Gastroesophageal sphincter (tissue), 4 donors: ENCODE results near the gene DYNLT2B. TPM values are rescaled to one million over a fixed set of nuclear protein-coding genes. Genes with fewer than 3 reads are reported as not detected.

Experiments
- ATAC-seq: fragments of 150-250 bp; one replicate; pipeline ENCODE4 v1.9.1; 2016; ENCODE audit warnings: mild to moderate bottlenecking, moderate library complexity
- H3K27ac ChIP-seq, 4 donors: fragments of 200-600 bp; sonication (generic) in 3 of 4; 1 replicate in 3 of 4; 2 replicates in 1 of 4; pipeline ENCODE4 v1.5.1; 2016 to 2019
- H3K27me3 ChIP-seq: fragments of 200-600 bp; sonication (generic); one replicate; pipeline ENCODE4 v1.5.1; 2019
- H3K36me3 ChIP-seq, 2 donors: fragments of 200-600 bp; sonication (generic); one replicate each; pipeline ENCODE4 v1.5.1; 2019; ENCODE audit warnings: control low read depth in 1 of 2
- H3K4me1 ChIP-seq, 3 donors: fragments of 200-600 bp; sonication (generic); 1 replicate in 2 of 3; 2 replicates in 1 of 3; pipeline ENCODE4 v1.5.1; 2016 to 2019; ENCODE audit warnings: control low read depth in 2 of 3
- H3K4me3 ChIP-seq, 2 donors: fragments of 200-600 bp; sonication (generic); one replicate each; pipeline ENCODE4 v1.5.1; 2019; ENCODE audit warnings: mild to moderate bottlenecking in 1 of 2, moderate library complexity in 1 of 2
- H3K9me3 ChIP-seq, 3 donors: fragments of 200-600 bp; sonication (generic); one replicate each; pipeline ENCODE4 v1.5.1; 2017 to 2019; ENCODE audit warnings: control low read depth in 2 of 3
- EP300 ChIP-seq: sonication (generic); formaldehyde crosslinking; IDR thresholded peaks from one replicate; pipeline ENCODE4 v1.6.1; 2017; ENCODE audit warnings: antibody characterized with exemption, mild to moderate bottlenecking
- POLR2A ChIP-seq, 2 donors: fragments of 450-650 bp; IDR thresholded peaks; one replicate each; pipeline ENCODE4 v1.6.1; 2017; ENCODE audit warnings: antibody characterized with exemption in 2 of 2, mild to moderate bottlenecking in 2 of 2, moderate library complexity in 1 of 2
- POLR2AphosphoS5 ChIP-seq: sonication (generic); formaldehyde crosslinking; IDR thresholded peaks from one replicate; pipeline ENCODE4 v1.6.1; 2017; ENCODE audit warnings: antibody characterized with exemption
- WGBS, 2 donors: methylation state at CpG; one replicate each; pipeline ENCODE4 v1.1.5; 2018; ENCODE audit warnings: low coverage in 1 of 2; 5-methylcytosine and 5-hydroxymethylcytosine counted together
- total RNA-seq, 4 donors: library from RNA; depleted of rRNA; stranded (reverse); fragments of >200 nt; gene quantifications; one replicate each; pipeline ENCODE4 v1.1.0, GENCODE V29; 2016
- TF ChIP-seq, protein P1 (sequence below), 4 experiments: fragments of 200-600 bp in 2 of 4; fragments of 450-650 bp in 2 of 4; sonication (generic) in 1 of 4; IDR thresholded peaks; one replicate each; pipeline ENCODE4 v1.5.1; 2017 to 2019; ENCODE audit warnings: antibody characterized with exemption in 4 of 4, mild to moderate bottlenecking in 2 of 4, moderate library complexity in 2 of 4

The DYNLT2B gene
- total RNA-seq, 4 donors from 2014 or later: 9.2 to 18.7 (median 10.8) TPM

DNA sequence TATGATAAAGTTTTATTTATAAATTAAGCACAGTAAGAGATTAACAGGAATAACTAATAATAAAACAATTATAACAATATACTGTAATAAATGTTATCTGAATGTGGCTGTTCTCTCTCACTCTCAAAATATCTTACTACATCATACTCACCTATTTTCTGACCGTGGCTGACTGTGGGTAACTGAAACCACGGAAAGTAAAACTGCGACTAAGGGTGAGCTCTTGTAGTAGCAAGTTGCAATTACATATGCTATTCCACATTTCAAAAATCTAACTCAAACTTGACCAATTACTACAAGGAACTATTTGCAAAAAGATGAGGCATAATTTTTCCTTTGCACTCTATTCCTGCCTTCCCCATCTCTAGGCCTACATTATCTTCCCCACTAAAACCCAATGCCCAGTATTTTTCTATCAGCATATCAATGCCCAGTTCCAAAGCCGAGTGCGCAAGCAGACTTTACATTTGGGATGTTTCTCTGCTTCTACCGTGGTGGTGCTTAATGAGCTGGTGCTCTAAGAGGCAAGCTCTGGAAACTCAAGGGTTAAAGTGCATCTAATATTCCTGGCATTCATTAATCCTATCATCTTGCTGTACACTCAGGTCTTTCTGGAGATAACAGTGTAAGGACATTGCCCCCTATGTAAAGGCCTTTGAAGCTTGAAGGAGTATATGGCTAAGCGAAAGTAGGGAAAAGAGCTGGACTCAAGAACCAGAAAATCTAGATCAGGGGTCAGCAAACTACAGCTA lies 37.2 kb downstream of the DYNLT2B start:
- H3K27me3 ChIP-seq: no peaks in the 10 kb centered on the region
- no peak for TF ChIP-seq EP300
- TF ChIP-seq POLR2AphosphoS5: no peak
- TF ChIP-seq POLR2A (IDR thresholded peaks at IDR 0.05): no peak
- TF ChIP-seq, protein P1, sequence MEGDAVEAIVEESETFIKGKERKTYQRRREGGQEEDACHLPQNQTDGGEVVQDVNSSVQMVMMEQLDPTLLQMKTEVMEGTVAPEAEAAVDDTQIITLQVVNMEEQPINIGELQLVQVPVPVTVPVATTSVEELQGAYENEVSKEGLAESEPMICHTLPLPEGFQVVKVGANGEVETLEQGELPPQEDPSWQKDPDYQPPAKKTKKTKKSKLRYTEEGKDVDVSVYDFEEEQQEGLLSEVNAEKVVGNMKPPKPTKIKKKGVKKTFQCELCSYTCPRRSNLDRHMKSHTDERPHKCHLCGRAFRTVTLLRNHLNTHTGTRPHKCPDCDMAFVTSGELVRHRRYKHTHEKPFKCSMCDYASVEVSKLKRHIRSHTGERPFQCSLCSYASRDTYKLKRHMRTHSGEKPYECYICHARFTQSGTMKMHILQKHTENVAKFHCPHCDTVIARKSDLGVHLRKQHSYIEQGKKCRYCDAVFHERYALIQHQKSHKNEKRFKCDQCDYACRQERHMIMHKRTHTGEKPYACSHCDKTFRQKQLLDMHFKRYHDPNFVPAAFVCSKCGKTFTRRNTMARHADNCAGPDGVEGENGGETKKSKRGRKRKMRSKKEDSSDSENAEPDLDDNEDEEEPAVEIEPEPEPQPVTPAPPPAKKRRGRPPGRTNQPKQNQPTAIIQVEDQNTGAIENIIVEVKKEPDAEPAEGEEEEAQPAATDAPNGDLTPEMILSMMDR (IDR thresholded peaks at IDR 0.05): no peak
- H3K9me3 ChIP-seq: no peaks in the 10 kb centered on the region
- ATAC-seq: no peak
- WGBS, 2 donors: 73 to 85% methylated on average over 4 to 7 of the region's 7 CpGs
- peaks cover 0 to 59% (median 16%) of the 10 kb centered on the region in 3 donors for H3K4me1 ChIP-seq
- H3K27ac ChIP-seq: no peak overlapping the region
- H3K4me3 ChIP-seq: no peak overlapping the region
- no peaks in the 10 kb centered on the region for H3K36me3 ChIP-seq

DNA sequence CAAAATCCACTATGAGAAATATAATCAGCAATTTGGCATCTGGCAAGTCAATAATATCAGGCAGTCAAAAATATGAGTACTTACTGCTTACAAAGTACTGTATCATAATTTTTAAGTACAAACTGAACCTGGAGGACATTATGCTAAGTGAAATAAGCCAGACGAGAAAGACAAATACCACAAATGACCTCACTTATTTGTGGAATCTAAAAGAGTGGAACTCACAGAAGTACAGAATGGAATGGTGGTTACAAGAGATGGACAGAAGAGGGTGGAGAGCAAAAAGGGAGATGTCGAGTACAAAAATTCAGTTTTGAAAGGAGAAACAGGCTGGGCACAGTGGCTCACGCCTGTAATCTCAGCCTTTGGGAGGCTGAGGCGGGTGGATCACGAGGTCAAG lies 42.9 kb downstream of the DYNLT2B start:
- Histone ChIP-seq H3K9me3 (no peaks in the 10 kb centered on the region), H3K27me3 (no peaks in the 10 kb centered on the region), H3K4me1 (peaks cover 0 to 11% (median 2%) of the 10 kb centered on the region in 3 donors), H3K36me3 (peaks cover 0 to 22% of the 10 kb centered on the region in 2 donors), H3K27ac (no peak overlapping the region), H3K4me3 (no peak overlapping the region)
- TF ChIP-seq, protein P1 (IDR thresholded peaks at IDR 0.05): no peak
- TF ChIP-seq EP300: no peak
- TF ChIP-seq POLR2A (IDR thresholded peaks at IDR 0.05): no peak
- TF ChIP-seq POLR2AphosphoS5: no peak
- no peak for ATAC-seq
- 83 to 86% methylated on average over 1 to 5 of the region's 5 CpGs for WGBS, 2 donors

DNA sequence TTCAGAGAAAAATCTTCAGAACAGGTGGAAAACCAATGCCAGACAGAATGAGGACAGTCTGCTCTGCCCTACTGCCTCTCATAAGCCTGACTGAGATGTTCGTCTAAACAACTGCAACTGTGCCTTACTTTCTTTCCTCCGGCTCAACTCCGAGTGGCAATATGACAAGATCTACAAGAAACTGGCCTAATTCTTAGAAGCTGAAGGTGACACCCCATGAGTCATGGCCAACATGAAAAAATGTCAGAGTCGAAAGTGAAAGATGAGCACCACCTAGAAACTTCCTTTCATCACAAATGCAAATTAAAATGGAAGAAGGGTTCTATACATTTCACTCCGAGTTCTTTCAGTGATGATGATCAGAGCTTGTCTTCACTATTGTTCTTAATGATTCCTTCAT lies 43.5 kb downstream of the DYNLT2B start:
- Histone ChIP-seq H3K4me1 (peaks cover 0 to 7% (median 2%) of the 10 kb centered on the region in 3 donors), H3K4me3 (no peak overlapping the region), H3K9me3 (no peaks in the 10 kb centered on the region), H3K27ac (no peak overlapping the region), H3K27me3 (no peaks in the 10 kb centered on the region), H3K36me3 (peaks cover 0 to 27% of the 10 kb centered on the region in 2 donors)
- no peak for ATAC-seq
- TF ChIP-seq EP300 (no peak), POLR2AphosphoS5 (no peak), POLR2A (IDR thresholded peaks at IDR 0.05) (no peak)
- TF ChIP-seq, protein P1 (IDR thresholded peaks at IDR 0.05): no peak
- WGBS, 2 donors: 80 to 96% methylated on average over 1 to 5 of the region's 5 CpGs

DNA sequence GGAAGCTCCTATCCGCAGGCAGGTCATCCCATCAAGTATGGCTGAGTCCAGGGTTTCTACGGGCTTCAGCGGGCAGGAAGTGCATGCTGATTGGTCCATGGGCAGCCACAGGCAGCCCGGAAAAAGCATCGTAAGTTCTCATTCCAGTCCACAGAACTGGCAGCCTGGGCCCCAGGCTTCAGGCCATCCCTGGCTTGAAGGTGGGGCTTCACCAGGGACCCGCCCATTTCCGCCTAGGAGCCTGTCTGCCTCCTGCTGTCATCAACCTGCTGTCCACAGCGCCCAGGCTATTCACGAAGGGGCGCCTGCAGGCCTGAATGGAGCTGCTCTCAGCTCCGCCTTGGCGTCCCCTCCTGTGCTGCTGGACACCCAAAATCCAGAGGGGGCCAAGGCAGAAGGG lies 44.4 kb downstream of the DYNLT2B start:
- Histone ChIP-seq H3K27ac (no peak overlapping the region), H3K27me3 (no peaks in the 10 kb centered on the region), H3K4me3 (no peak overlapping the region), H3K36me3 (peaks cover 0 to 37% of the 10 kb centered on the region in 2 donors), H3K9me3 (no peaks in the 10 kb centered on the region), H3K4me1 (peaks cover 0 to 2% (median 0%) of the 10 kb centered on the region in 3 donors)
- no peak for TF ChIP-seq POLR2AphosphoS5
- no peak for ATAC-seq
- WGBS, 2 donors: no CpG with 5 or more reads among the region's 12 CpGs

DNA sequence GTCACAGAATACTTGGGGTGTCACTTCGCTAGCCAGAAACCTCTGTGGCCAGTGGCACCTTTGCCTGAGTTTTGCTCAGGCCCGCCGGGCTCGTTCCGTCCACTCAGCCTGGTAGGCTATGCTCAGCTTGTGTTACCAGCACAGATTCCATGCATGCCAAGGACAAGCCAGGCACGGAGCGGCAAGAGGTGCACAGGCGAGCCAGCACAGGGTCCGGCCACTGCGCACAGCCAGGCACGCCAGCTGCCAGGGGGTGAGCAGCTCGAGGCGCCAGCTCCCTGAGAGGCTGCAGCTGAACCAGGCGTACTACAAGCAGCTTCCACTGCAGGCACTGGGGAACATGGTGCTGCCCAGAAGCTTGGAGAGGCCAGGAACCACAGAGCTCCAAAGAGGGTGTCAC lies 45.2 kb downstream of the DYNLT2B start:
- Histone ChIP-seq H3K27ac (no peak overlapping the region), H3K4me1 (peaks cover 0 to 8% (median 3%) of the 10 kb centered on the region in 3 donors), H3K36me3 (peaks cover 0 to 45% of the 10 kb centered on the region in 2 donors), H3K9me3 (no peaks in the 10 kb centered on the region), H3K4me3 (no peak overlapping the region), H3K27me3 (no peaks in the 10 kb centered on the region)
- TF ChIP-seq POLR2A (IDR thresholded peaks at IDR 0.05) (no peak), POLR2AphosphoS5 (no peak), EP300 (no peak)
- TF ChIP-seq, protein P1 (IDR thresholded peaks at IDR 0.05): no peak
- ATAC-seq: no peak
- WGBS, 2 donors: 100% methylated on average over 1 of the region's 14 CpGs; no CpG with 5 or more reads in 1 of the 2 donors
